Pulmonary artery endothelial cell (primary cell): Measurements from ENCODE around the gene CAMKK1. TPM values are rescaled to one million over a fixed set of nuclear protein-coding genes. Genes with fewer than 3 reads are reported as not detected.

ENCODE experiments used
- DNase-seq: peaks from one replicate; pipeline ENCODE4 v3.0.0-alpha.2; 2011; ENCODE audit warnings: low read depth, low spot score
- total RNA-seq: library from RNA; depleted of rRNA; stranded (reverse); fragments of >200 nt; gene quantifications from 2 replicates; pipeline ENCODE4 v1.2.3, GENCODE V29; 2014

The CAMKK1 gene
- total RNA-seq, 1 donor from 2014 or later, result 3.4 TPM

- DNase-seq, result no peak
These were observed 4.0 kb upstream of the CAMKK1 start for GRCh38 chr17:3896968-3897235.

- no peak for DNase-seq
These were observed 3.5 kb upstream of the CAMKK1 start for GRCh38 chr17:3896108-3896967.

DNA sequence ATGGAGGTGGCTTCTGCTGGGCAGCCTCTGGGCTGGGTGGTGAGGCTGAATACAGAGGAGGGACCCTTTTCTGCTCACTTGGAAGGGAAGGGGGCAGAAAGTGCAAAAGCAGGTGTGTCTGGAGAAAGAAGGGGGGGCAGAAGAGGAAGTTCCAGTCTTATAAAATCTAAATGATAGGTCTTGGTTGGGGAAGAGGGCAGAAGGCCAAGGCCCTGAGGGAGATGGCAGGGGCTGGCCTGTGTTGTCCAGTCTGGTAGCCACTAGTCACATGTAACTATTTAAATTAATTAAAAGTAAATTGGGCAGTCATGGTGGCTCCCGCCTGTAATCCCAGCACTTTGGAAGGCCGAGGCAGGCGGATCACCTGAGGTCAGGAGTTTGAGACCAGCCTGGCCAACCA, 2.5 kb upstream of the CAMKK1 start:
- DNase-seq, result no peak

- no peak for DNase-seq
These were observed 2.1 kb upstream of the CAMKK1 start for GRCh38 chr17:3894911-3895343.

- DNase-seq, result no peak
These were observed 1.3 kb upstream of the CAMKK1 start for GRCh38 chr17:3894188-3894587.

DNA sequence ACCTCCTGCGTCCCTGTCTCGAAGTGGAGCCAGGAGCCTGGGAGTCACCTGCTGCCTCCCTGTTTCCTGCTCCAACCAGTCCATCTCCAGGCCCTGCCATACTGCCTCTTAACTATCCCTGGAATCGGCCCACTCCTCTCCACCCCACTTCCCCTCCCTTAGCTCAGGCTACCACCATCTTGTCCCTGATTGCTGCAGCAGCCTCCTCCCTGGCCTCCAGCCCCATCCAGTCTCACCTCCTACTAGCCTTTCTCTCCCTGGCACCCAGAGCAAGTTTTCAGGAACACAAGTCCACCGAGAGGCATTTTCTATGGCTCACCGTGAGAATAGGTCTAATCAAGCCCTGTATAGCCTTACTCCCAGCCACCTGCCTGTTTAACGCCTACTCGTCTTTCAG, 865 bp upstream of the CAMKK1 start:
- DNase-seq, result no peak

- no peak for DNase-seq
These were observed 506 bp downstream of the CAMKK1 start for GRCh38 chr17:3892095-3892998.

DNA sequence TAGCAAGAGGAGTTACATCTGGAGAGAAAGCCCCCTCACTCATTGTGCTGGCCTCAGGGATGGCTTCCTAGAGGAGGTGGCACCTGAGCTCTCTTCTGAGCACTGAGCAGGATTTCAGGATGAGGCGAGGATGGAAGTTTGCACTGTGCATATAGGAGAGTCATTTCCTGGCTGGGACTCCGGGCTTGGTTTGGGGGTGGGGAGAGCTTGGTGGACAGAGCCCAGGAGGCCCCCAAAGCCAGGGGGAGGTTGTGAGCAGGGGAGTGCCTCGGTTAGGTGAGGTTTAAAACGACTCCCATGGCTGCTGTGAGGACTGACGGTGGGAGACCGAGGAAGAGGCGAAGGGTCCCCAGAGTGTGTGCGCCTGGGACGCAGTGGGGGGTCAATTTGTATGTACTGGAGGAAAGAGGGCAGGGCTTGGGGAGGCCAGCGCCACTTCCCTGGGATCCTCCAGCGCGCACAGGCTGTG, 1.2 kb downstream of the CAMKK1 start:
- no peak for DNase-seq

GRCh38 chr17:3890878-3891219, 2.0 kb downstream of the CAMKK1 start:
- no peak for DNase-seq

- DNase-seq, result no peak
These were observed 2.6 kb downstream of the CAMKK1 start for GRCh38 chr17:3890082-3890877.

- no peak for DNase-seq
These were observed 3.4 kb downstream of the CAMKK1 start for GRCh38 chr17:3889325-3890012.

DNA sequence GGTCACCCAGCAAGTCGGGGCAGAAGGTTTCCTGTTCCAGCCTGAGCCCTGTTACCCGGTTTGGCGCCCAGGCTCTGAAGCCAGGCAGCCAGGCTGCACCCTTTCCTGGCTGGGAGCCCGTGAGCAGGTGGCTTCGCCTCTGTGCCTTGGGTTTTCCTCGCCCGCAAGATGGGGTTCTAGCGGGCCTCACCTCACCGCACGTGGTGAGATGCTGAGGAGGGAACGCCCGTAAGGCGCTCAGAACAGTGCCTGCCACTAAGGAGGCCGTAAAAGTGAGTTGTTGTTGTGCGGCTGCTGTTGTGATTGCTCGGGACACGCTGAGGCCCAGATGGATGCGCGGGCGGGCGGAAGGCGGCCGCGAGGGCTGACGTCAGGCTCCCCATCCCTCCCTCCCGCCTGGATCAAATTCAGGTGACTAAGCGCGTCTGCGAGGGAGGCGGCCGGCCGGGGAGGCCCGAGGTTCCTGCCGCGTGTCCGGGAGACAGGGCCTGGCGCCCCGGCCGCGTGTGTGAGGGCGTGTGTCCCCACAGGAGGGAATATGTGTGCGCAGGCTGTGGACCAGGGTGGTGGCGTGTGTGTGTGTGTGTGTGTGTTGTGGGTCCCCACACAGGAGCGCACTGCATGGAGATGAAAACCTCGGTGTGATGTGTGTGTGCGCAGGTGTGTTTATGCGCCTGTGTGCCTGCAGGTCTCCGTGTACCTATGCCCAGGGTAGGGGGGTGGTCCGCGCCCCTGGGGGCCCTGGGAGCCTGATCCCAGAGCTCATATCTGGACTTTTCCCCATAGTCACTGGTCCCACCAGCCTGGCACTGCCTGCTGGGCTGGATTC, 4.3 kb downstream of the CAMKK1 start:
- peak; percentile 55 for DNase-seq

GRCh38 chr17:3887804-3888203, 5.0 kb downstream of the CAMKK1 start:
- no peak for DNase-seq

GRCh38 chr17:3887394-3887793, 5.5 kb downstream of the CAMKK1 start:
- DNase-seq, result no peak

DNA sequence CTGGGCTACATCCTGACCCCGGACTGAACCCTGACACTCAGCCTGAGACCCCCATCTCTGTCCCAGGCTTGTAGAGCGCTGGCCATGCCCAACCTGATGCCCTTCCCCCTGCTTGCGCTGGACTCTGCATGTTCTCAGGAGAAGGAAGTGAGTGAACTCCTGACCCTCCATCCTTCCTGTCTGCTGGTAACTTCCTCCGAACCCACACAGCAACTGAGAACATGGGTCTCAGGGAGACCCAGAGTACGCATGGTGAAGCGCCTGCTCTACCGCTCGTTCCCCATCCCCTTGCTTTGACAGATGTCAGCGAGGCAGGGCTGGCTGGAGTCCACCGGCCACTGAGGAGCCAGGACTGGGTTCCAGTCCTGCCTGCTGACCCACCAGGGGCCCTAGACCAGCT, 6.1 kb downstream of the CAMKK1 start:
- DNase-seq, result no peak

DNA sequence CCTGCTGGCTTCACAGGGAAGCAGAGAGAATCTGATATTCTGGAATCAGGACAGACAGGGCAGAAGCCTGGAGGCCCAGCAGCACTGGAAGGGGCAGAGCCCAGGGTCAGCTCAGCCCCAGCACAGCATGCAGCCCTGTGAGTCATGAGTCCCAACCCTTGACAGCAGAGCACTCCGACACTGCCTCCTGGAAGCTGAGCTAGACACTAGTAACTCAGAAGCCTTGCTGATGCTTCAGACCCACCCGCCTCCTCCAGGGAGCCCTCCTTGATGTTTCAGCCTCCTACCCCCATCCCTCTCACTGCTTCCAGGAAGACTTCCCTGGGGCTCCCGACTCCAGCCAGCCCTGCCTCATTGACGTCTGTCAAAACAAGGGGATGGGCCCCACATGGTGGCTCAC, 6.9 kb downstream of the CAMKK1 start:
- no peak for DNase-seq

DNA sequence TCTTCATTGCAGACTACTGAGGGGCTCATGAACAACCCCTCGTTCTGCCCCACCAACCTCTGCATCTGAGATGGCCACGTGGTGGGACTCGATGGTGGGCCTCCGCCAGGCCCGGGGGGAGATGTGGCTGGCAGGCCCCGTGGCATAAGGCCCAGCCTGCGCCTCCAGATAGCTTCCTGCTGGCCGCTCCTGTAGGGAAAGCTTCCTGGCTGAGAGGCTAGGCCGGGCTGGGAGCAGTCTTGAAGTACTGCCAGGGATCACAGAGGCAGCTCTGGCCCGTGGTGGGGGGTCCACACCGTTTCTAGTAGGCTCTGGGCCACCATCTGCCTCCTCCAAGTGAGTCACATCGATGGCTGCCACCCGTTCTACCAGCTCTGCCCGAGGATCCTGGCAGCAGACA, 7.6 kb downstream of the CAMKK1 start:
- no peak for DNase-seq

- DNase-seq, result no peak
These were observed 8.7 kb downstream of the CAMKK1 start for GRCh38 chr17:3884188-3884587.

GRCh38 chr17:3882276-3882675, 10.6 kb downstream of the CAMKK1 start:
- no peak for DNase-seq

GRCh38 chr17:3880983-3881382, 11.9 kb downstream of the CAMKK1 start:
- no peak for DNase-seq
